ENCODE data around the gene ZDHHC13.

Gene ZDHHC13, protein sequence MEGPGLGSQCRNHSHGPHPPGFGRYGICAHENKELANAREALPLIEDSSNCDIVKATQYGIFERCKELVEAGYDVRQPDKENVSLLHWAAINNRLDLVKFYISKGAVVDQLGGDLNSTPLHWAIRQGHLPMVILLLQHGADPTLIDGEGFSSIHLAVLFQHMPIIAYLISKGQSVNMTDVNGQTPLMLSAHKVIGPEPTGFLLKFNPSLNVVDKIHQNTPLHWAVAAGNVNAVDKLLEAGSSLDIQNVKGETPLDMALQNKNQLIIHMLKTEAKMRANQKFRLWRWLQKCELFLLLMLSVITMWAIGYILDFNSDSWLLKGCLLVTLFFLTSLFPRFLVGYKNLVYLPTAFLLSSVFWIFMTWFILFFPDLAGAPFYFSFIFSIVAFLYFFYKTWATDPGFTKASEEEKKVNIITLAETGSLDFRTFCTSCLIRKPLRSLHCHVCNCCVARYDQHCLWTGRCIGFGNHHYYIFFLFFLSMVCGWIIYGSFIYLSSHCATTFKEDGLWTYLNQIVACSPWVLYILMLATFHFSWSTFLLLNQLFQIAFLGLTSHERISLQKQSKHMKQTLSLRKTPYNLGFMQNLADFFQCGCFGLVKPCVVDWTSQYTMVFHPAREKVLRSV

GRCh38 chr11:19116971-19117759 is at the start of gene ZDHHC13:
Gene ZDHHC13 (plus strand): TSS chr11:19117168. CDS start chr11:19117250, 82 bp downstream.
- H3K4me1 ChIP-seq (ENCODE audit: insufficient read depth, low read length, severe bottlenecking) = peaks cover 29% of the 10 kb centered on the region
- H3K9me3 ChIP-seq (ENCODE audit: low read length) = no peaks in the 10 kb centered on the region
- H3K9ac ChIP-seq (ENCODE audit: low read length) = peak within 1 kb of the TSS; percentile 87
- peaks cover 24% of the 10 kb centered on the region; the same call in 1 of the 2 replicates for H3K36me3 ChIP-seq (ENCODE audit: insufficient read depth, low read length)
- no peak for TF ChIP-seq EZH2 (IDR thresholded peaks at IDR 0.05; ENCODE audit: borderline replicate concordance, low read length)
- TF ChIP-seq CTCF (IDR thresholded peaks at IDR 0.05; ENCODE audit: low read length) = peak; percentile 62; the same call in 1 of the 2 replicates
- no peaks in the 10 kb centered on the region for H4K20me1 ChIP-seq (ENCODE audit: insufficient read depth, low read length)
- H3F3A ChIP-seq (ENCODE audit: insufficient read depth, low read length) = no peaks in the 10 kb centered on the region
- peak within 1 kb of the TSS; percentile 82 for H3K4me3 ChIP-seq (ENCODE audit: low read depth, low read length, poor library complexity, severe bottlenecking)
- no peaks in the 10 kb centered on the region for H3K9me2 ChIP-seq (ENCODE audit: low read depth, low read length)
- H3K27me3 ChIP-seq (ENCODE audit: insufficient read depth, low read length) = no peaks in the 10 kb centered on the region
- peak within 1 kb of the TSS; percentile 59; the same call in 1 of the 2 replicates for H2AFZ ChIP-seq (ENCODE audit: low read length)
- H3K27ac ChIP-seq (ENCODE audit: low read depth, low read length, poor library complexity, severe bottlenecking) = no peak within 1 kb of the TSS
- H3K4me2 ChIP-seq (ENCODE audit: low read length) = peak within 1 kb of the TSS; percentile 87
- peaks cover 26% of the 10 kb centered on the region for H3K79me2 ChIP-seq (ENCODE audit: insufficient read depth, low read length)

GRCh38 chr11:19071255-19071654 is 45.7 kb upstream of the ZDHHC13 start:
- H3K36me3 ChIP-seq (ENCODE audit: insufficient read depth, low read length) = no peaks in the 10 kb centered on the region
- peak overlapping the region; percentile 47; the same call in 1 of the 2 replicates for H3K4me2 ChIP-seq (ENCODE audit: low read length)
- no peak for TF ChIP-seq EZH2 (IDR thresholded peaks at IDR 0.05; ENCODE audit: borderline replicate concordance, low read length)
- peak; percentile 100 for TF ChIP-seq CTCF (IDR thresholded peaks at IDR 0.05; ENCODE audit: low read length)
- H3F3A ChIP-seq (ENCODE audit: insufficient read depth, low read length) = no peaks in the 10 kb centered on the region
- H3K79me2 ChIP-seq (ENCODE audit: insufficient read depth, low read length) = no peaks in the 10 kb centered on the region
- H2AFZ ChIP-seq (ENCODE audit: low read length) = no peak overlapping the region; the same call in 1 of the 2 replicates
- no peak overlapping the region for H3K9ac ChIP-seq (ENCODE audit: low read length)
- H3K4me1 ChIP-seq (ENCODE audit: insufficient read depth, low read length, severe bottlenecking) = no peaks in the 10 kb centered on the region
- H4K20me1 ChIP-seq (ENCODE audit: insufficient read depth, low read length) = no peaks in the 10 kb centered on the region
- H3K4me3 ChIP-seq (ENCODE audit: low read depth, low read length, poor library complexity, severe bottlenecking) = peak overlapping the region; percentile 26
- no peak overlapping the region for H3K27ac ChIP-seq (ENCODE audit: low read depth, low read length, poor library complexity, severe bottlenecking)
- H3K27me3 ChIP-seq (ENCODE audit: insufficient read depth, low read length) = peaks cover 3% of the 10 kb centered on the region; the same call in 1 of the 2 replicates
- H3K9me3 ChIP-seq (ENCODE audit: low read length) = no peaks in the 10 kb centered on the region
- H3K9me2 ChIP-seq (ENCODE audit: low read depth, low read length) = no peaks in the 10 kb centered on the region

DNA sequence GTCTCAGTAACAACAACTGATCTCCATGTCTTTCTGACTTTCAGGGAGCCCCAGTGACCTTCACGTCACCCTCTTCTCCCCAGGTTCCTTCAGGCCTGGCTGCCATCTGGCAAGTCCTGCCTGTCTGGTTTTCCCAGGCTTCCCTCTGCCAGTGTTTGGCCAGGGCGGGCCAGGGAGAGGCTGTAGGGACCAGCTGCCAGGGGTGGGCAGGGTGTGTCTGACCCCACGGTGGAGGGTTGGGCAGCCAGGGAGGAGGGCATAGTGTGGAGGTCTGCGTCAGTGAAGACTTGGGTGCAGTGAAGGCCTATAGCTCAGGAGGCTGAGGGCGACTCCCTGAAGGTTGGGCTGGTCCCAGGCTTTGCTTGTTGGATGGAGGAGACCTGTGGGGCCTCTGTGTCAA is 44.5 kb upstream of the ZDHHC13 start:
- no peak overlapping the region for H3K9ac ChIP-seq (ENCODE audit: low read length)
- no peak overlapping the region for H3K27ac ChIP-seq (ENCODE audit: low read depth, low read length, poor library complexity, severe bottlenecking)
- H3K36me3 ChIP-seq (ENCODE audit: insufficient read depth, low read length) = no peaks in the 10 kb centered on the region
- H2AFZ ChIP-seq (ENCODE audit: low read length) = no peak overlapping the region
- no peaks in the 10 kb centered on the region for H3K4me1 ChIP-seq (ENCODE audit: insufficient read depth, low read length, severe bottlenecking)
- H3K9me3 ChIP-seq (ENCODE audit: low read length) = no peaks in the 10 kb centered on the region
- H4K20me1 ChIP-seq (ENCODE audit: insufficient read depth, low read length) = no peaks in the 10 kb centered on the region
- H3K4me2 ChIP-seq (ENCODE audit: low read length) = no peak overlapping the region
- peaks cover 3% of the 10 kb centered on the region; the same call in 1 of the 2 replicates for H3K27me3 ChIP-seq (ENCODE audit: insufficient read depth, low read length)
- no peaks in the 10 kb centered on the region for H3F3A ChIP-seq (ENCODE audit: insufficient read depth, low read length)
- H3K9me2 ChIP-seq (ENCODE audit: low read depth, low read length) = no peaks in the 10 kb centered on the region
- TF ChIP-seq CTCF (IDR thresholded peaks at IDR 0.05; ENCODE audit: low read length) = no peak
- no peak for TF ChIP-seq EZH2 (IDR thresholded peaks at IDR 0.05; ENCODE audit: borderline replicate concordance, low read length)
- no peak overlapping the region for H3K4me3 ChIP-seq (ENCODE audit: low read depth, low read length, poor library complexity, severe bottlenecking)
- no peaks in the 10 kb centered on the region for H3K79me2 ChIP-seq (ENCODE audit: insufficient read depth, low read length)

Measured in OCI-LY1 (cell line).